NCI-H1694 treated with DMSO at 0.1 percent for 48 hours (cell line): Measurements from ENCODE around the gene BCL2L13.

Experiments
- DNase-seq: peaks from one replicate; lab custom pipeline; 2025; lab: John Stamatoyannopoulos, UW

The BCL2L13 gene

GRCh38 chr22:17726928-17727897 is 88.7 kb downstream of the BCL2L13 start:
- no peak for DNase-seq

- no peak for DNase-seq
These were observed 90.2 kb downstream of the BCL2L13 start for GRCh38 chr22:17728786-17729185.

- DNase-seq, result no peak
These were observed 91.0 kb downstream of the BCL2L13 start for GRCh38 chr22:17729561-17729960.

GRCh38 chr22:17732251-17732854 is 93.8 kb downstream of the BCL2L13 start:
- DNase-seq, result no peak

GRCh38 chr22:17733466-17733865 is 94.9 kb downstream of the BCL2L13 start:
- no peak for DNase-seq

GRCh38 chr22:17734187-17734586 is 95.6 kb downstream of the BCL2L13 start:
- DNase-seq, result no peak

GRCh38 chr22:17738386-17739128 is 100.0 kb downstream of the BCL2L13 start:
- no peak for DNase-seq

GRCh38 chr22:17739196-17739975 is 100.8 kb downstream of the BCL2L13 start:
- DNase-seq, result no peak

- no peak for DNase-seq
These were observed 103.4 kb downstream of the BCL2L13 start for GRCh38 chr22:17741866-17742526.

- DNase-seq, result peak; percentile 27
These were observed 104.0 kb downstream of the BCL2L13 start for GRCh38 chr22:17742527-17742902.

- no peak for DNase-seq
These were observed 105.3 kb downstream of the BCL2L13 start for GRCh38 chr22:17743661-17744411.

GRCh38 chr22:17744430-17744829 is 105.9 kb downstream of the BCL2L13 start:
- DNase-seq, result no peak

- DNase-seq, result no peak
These were observed 108.4 kb downstream of the BCL2L13 start for GRCh38 chr22:17746916-17747315.

- no peak for DNase-seq
These were observed 110.2 kb downstream of the BCL2L13 start for GRCh38 chr22:17748555-17749353.

GRCh38 chr22:17749605-17750395 is 111.2 kb downstream of the BCL2L13 start:
- no peak for DNase-seq

- no peak for DNase-seq
These were observed 113.0 kb downstream of the BCL2L13 start for GRCh38 chr22:17751596-17751995.

GRCh38 chr22:17753401-17753989 is 114.9 kb downstream of the BCL2L13 start:
- DNase-seq, result no peak

- peak; percentile 4 for DNase-seq
These were observed 115.8 kb downstream of the BCL2L13 start for GRCh38 chr22:17754233-17754925.
